HG03045 (cell line): ENCODE results near the gene RUNX2.

Experiments used
- ATAC-seq: cut with Tn5 transposase; IDR thresholded peaks from one replicate; pipeline ENCODE4 v1.9.1; 2021; ENCODE audit warnings: mild to moderate bottlenecking, moderate library complexity; ENCODE audit not compliant: unreplicated experiment

The RUNX2 gene

GRCh38 chr6:45350186-45350710, 22.1 kb downstream of the RUNX2 start:
- ATAC-seq, result no peak

GRCh38 chr6:45351076-45351475, 22.9 kb downstream of the RUNX2 start:
- ATAC-seq, result no peak

DNA sequence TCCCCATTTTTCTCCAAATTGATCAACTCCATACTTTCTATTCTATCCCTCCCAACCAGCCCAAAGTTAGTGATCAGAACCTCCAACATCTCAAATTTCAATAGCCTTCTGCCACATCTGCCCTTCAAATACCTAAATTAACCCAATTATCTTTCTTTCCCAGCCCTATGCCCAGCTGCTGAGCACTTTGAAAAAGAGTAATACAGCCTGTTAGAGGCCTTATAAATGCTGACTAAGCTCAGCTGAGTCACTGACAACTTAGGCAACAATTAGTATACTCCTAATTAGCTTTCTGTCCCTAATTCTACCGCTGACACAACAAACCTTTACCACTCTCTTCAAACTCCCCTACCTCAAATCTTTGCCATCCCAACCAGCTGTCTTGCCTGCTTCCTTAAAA, 23.5 kb downstream of the RUNX2 start:
- ATAC-seq, result no peak

DNA sequence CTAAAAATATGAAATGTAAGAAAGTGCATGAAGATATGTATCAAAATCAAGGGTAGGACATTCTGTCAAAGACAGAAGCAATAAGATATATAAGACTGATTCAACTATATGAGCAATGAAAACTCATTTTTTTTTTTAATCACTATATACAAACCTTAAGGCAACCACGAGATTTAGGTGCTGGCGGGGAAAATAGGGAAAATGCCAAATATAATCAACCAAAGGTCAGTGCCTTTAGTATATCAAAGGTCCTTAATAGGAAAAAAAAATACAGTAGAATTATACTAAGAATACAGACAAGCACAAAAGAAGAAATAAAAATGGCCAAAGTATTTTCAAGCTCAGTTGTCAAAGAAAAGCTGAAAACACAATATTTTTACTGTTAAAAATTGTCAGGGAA, 25.5 kb downstream of the RUNX2 start:
- no peak for ATAC-seq

DNA sequence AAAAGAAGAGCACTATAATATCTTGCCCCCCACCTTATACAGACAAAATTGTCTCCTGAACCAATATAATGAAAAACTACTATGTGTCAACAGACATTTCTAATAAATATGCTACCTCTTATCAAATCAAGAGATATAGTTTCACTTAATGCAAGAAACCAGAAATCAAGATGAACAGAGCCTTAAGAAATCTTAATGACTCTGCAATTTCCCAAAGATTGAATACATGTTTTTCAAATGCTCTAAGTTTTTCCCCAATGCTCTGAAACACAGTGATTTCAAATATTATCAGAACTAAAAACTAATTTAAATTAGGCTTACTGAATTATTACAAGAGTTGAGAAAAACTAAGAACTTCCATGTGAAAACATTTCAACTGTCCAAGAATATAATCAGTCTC, 36.3 kb downstream of the RUNX2 start:
- no peak for ATAC-seq

- no peak for ATAC-seq
Measured at GRCh38 chr6:45365036-45365435, 36.9 kb downstream of the RUNX2 start.

DNA sequence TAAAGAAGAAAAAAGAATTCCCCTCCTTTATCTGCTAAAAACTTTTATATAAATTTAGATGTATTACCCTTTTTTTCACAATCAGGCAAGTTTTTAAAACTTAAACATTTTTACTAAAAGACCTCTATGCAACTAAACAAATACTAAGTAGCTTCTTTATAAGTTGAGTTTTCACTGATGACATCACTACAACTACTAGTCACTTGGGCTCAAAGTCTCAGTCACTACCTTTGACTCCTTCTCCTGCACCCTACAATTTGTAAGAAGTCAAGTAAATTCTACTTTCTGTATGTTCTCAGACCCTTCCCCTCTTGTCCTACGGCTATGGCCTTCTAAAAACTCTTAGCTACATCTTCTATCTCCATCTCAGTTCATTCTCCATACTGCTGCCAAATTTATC, 38.4 kb downstream of the RUNX2 start:
- ATAC-seq, result no peak

DNA sequence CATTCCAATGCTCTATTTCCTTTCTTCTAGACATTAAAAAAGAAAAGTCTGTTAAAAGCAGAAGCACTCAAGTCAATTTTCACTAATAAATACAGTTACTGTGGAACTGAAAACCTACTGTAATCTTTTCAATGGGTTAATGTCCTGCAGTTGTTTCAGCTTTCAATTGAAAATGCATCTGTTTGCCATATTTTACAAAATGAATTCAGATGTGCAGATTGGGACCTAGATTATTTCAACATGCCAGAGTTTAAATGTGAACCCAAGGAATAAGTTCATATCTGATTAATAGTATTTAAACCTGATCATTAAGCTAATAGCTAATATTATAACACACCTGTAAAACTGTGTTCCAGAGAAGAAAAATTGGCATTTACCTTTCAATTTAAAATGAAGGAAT, 39.9 kb downstream of the RUNX2 start:
- no peak for ATAC-seq

DNA sequence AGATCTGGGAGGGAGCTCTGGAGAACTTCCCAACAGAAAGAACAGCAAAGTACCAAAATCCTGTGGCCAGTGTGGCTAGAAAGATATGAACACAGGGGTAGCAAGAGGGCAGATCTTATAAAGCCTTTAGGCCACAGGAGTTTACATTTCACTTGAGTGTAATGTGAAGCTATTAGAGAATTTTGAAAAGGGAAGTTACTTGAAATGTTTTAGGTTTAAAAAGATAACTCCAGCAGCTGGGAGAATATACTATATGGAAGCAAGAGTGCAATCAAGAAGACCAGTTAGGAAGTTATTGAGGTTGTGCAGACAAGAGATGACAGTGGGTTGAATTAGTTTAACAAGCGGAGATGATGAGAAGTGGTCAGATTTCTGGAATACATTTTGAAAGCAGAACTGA, 41.7 kb downstream of the RUNX2 start:
- no peak for ATAC-seq

DNA sequence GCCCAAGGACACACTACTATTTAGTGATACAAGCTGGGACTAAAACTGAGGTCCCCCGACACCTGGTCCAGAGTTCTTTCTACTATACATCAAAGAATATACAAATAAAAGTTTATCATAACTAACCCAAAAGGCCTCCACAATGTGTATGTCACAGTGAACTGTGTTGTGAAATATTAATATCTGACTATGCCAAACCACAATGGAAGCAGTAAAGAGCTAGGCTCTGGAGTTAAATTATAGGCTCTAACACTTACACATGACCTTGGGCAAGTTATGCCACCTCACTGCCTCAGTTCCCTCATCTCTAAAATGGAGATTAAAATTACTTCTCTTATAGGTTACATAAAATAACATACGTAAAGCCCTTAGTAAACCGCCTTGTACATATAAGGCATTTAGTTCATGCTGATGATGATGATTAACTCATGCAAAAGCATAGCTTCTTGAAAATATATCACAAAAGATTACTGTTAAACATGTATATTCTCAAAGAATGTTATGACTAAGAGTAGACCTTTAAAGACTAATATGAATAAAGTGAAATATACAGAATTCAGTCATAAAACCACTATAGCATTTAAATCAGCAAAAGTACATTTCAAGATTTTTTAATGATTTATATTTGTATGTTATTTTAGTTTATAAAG, 43.9 kb downstream of the RUNX2 start:
- no peak for ATAC-seq

- no peak for ATAC-seq
Measured at GRCh38 chr6:45375449-45375848, 47.3 kb downstream of the RUNX2 start.

DNA sequence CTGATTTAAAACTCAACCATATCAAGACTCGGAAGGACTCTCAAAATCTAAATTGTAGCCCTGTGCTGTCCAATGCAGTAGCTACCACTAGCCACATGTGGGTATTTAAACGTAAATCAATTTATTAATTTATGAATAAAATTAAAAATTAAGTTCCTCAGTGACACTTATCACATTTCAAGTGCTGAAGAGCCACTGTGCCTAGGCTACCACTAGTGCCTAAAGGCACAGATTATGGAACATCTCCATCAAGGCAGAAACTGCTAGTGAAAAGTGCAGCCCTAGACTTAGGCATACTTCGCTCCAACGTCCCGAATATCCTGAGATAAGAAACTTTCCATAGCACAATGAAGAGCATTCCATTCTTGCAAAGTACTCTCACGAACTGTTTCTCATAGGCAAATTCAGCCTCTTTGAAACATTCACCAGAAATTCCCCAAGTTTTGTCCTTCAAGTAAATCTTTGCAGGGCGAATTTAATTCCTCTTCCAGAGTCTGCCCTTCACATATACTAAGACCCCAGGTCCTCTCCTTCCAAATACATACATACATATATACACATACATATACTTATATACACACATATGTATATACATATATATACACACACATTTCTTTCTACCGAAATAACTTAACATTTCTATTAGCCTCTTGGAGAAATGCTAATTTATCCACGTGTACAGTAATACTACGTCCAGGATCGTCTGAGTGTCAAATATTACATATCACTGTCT, 48.3 kb downstream of the RUNX2 start:
- ATAC-seq, result no peak

DNA sequence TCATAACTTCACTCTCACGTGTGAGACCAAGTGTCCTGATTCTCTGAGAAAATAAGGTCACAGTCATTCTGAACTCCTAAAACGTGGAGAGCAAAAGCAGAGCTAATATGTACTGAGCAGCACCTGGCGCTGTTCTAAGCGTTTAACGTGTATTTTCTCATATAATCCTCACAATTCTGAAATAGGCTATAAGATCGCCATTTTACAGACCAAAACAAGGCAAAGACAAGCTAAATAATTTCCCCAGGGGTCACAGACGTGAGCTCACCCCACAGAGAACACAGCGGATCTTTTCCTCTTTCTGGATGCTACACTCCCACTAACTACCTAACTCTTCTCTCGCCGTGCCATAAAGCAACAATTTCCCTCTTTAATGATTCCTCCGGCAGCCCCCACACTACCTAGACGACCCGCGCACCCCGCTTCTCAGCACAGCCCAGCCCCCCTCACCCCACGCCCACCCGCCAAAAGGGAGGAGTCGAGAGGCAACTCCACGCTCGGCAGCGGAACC, 49.0 kb downstream of the RUNX2 start:
- ATAC-seq, result no peak

DNA sequence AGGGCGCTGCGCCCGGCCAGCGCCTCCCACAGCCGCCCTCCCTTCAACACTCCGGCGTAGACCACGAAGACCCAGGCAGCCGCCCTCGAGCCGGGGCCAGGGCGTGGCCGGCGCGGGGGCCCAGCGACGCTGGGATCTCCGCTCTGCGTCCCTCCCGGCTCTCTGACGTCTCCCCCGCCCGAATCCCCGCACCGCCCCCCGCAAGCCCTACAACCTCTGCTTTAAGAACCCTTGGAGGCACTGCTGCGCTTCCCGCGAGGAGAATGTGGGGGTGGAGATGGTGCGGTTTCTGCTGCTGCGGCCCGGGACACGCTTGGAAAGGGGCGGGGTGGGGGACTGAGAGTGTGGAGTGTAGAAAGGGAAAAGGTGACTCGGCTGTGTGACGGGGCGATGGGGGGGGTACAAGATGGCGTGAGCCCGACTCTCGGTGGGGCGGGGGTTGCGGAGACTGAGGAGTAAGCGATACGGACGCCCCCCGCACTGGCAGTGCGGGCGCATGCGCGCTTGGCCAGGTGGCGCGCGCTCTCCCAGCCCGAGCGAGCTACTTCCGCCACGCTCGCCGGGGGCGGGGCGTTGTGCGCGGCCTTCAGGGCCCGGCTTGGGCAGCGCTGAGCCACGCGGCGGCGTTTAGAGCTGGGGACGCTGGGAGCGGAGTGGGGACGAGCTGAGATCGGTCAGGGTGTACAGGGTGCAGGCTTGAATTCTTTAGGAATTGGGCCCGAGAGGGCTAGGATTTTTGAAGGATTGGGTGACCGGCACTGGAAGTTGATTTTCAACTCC, 49.6 kb downstream of the RUNX2 start, which contains the start of gene SUPT3H:
TSS of gene SUPT3H (minus strand) at position 381 of the 780 bp plus-strand sequence.
- peak; percentile 92 for ATAC-seq

- ATAC-seq, result peak; percentile 27
Measured at GRCh38 chr6:45378334-45378926, 50.3 kb downstream of the RUNX2 start.

DNA sequence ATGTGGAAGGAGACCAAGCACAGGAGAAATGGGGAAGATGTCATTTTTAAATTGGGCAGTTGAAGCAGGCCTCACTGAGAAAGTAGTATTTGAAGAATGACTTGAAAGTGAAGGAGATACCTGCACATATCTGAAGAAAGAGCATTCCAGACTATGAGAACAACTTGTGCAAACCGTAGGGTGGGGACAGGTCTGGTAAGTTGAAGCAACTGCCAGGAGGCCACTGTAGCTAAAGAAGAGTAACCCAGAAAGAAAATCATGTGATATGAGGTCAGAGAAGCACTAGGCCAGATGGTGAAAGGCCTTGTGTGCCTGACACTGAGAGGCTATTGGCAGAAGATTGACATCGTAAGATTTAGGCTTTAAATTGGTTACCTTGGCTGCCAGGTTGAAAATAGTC, 54.3 kb downstream of the RUNX2 start:
- ATAC-seq, result no peak

DNA sequence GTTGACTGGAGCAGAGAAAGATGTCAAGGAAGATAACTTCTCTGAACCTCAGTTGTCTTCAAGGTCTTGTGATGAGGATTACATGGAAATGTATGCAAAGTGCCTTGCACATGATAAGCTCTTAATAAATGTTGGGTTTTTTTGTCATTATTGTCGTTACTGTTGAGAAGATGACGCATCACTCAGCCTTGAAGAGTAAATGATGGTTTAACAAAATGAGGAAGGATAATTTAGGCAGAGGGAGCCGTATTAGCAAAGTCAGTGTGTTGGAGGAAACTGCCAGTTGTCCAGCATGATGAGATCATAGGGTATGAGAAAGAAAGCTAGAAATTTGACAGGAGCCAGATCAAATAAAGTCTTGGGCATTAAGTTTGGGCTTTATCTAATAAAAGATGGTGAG, 58.4 kb downstream of the RUNX2 start:
- no peak for ATAC-seq

- no peak for ATAC-seq
Measured at GRCh38 chr6:45387236-45387635, 59.1 kb downstream of the RUNX2 start.

DNA sequence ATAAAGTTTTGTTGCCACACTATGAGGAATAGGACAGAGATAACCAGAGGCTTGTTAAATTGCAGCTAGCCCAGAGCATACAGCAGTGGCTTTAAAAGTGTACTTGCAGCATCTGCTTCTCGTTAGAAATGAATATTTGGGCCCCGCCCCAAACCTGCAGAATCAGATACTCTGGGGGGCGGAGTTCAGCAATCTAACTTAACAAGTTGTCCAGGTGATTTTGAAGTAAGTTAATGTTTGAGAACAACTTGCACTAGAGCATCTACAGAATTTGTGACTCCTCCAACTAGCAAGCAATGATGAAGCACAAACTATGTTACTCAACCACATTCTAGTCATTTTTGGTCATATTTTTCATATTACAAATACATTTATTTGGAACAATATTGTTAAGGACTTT, 60.2 kb downstream of the RUNX2 start:
- ATAC-seq, result no peak

- no peak for ATAC-seq
Measured at GRCh38 chr6:45394586-45395095, 66.5 kb downstream of the RUNX2 start.
